Eye (tissue), 1 donor: ENCODE measurements around the gene CREBL2.
"Not testable (repeated sequence)": the region's sequence is repeated elsewhere in the genome, so short reads cannot be mapped to it uniquely, and the experiment has no call there.

Experiments
- DNase-seq: peaks from one replicate; pipeline ENCODE4 v3.0.0-alpha.2; 2015

The CREBL2 gene

GRCh38 chr12:12611512-12612306 lies at the start of gene CREBL2:
TSS of gene CREBL2 (plus strand) at chr12:12611876. CDS start at chr12:12612173, 297 bp downstream.
- peak; percentile 99 for DNase-seq

- DNase-seq, result peak; percentile 80
Measured at GRCh38 chr12:12562016-12562483, 49.6 kb upstream of the CREBL2 start.

- peak; percentile 99 for DNase-seq
Measured at GRCh38 chr12:12562585-12563261, 49.0 kb upstream of the CREBL2 start, which contains the start of gene DUSP16. TSS of gene DUSP16 (minus strand) at chr12:12562863. CDS start at chr12:12521098, 41,765 bp downstream.

- DNase-seq, result peak; percentile 68
Measured at GRCh38 chr12:12563290-12563928, 48.3 kb upstream of the CREBL2 start.

GRCh38 chr12:12564911-12565310 lies 46.8 kb upstream of the CREBL2 start:
- no peak for DNase-seq

DNA sequence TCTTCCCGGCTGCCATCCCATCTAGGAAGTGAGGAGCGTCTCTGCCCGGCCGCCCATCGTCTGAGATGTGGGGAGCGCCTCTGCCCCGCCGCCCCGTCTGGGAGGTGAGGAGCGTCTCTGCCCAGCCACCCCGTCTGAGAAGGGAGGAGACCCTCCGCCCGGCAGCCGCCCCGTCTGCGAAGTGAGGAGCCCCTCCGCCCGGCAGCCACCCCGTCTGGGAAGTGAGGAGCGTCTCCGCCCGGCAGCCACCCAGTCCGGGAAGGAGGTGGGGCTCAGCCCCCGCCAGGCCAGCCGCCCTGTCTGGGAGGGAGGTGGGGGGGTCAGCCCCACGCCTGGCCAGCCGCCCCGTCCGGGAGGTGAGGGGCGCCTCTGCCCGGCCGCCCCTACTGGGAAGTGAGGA lies 45.7 kb upstream of the CREBL2 start:
- not testable (repeated sequence) for DNase-seq

DNA sequence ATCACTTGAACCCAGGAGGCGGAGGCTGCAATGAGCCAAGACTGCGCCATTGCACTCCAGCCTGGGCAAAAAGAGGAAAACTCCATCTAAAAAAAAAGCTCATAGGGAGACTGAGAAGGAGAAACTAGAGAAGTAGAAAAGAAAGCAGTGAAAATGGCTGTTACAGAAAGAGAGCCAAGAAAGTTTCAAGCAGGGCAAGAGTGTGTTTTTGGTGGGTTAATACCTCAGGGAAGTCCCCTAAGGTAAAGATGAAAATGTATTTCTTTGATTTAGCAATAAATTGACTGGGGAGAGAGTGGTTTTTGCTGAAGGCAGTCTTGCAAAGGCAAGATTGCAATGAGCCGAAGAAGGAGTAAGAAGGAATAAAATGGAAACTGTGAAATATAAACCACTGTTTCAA lies 39.0 kb upstream of the CREBL2 start:
- no peak for DNase-seq

DNA sequence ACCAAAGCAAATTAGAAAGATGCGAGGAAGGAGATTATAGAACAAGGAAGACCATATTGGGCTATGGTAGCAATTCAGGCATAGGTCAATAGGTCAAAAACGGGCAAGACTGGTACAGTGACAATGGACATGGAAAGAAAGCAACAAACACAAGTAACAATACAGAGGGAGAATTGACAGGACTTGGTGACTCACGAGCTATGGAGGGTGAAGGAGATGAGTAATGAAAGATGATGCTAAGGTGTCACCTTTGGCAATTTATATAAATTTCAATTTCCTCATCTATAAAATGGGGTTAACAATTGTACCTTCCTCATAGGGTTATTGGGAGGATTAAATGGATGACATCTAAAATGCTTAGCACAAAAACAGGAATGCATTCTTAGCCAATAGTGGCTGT lies 33.9 kb upstream of the CREBL2 start:
- no peak for DNase-seq

DNA sequence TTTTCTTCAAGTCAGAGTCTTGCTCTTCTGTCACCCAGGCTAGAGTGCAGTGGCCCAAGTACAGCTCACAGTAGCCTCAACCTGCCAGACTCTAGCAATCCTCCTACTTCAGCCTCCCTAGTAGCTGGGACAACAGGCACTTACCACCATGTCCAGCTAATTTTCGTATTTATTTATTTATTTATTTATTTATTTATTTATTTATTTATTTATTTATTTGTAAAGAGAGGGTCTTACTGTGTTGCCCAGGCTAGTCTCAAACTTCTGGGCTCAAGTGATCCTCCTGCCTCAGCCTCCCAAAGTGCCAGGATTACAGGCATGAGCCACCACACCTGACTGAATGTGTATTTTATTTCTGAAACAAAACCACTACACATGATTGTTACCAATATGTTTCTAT lies 31.0 kb upstream of the CREBL2 start:
- DNase-seq, result not testable (repeated sequence)

DNA sequence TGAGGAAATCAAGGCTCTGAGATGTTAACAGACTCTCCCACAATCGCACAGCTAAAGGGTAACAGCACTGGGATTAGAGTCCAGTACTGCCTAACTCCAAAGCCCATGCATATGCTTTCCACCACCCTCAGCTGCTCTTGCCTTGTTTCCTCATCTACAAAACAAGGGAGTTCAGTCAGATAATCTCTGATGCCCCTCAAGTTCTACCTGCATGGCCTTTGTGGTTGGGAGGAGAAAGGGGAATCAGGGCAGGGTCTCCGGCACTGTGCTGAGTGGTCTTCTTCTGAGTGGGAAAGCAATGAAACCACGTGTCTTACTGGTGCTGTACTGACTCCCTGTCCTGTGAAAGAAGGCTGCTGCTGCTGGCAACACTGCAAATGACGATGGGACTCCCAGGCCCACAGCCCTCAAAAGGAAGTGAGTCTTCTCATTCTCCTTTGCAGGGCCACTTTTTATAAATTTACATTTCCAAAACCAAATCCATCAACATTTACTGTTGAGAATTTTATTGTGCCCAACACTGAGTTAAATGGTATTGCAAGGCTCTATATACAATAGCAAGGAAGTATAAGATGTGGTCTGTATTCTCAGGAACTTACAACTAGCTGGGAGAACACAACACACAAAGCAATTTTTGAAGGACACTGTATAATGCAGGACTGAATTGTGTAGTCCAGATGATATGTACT lies 29.3 kb upstream of the CREBL2 start:
- no peak for DNase-seq

DNA sequence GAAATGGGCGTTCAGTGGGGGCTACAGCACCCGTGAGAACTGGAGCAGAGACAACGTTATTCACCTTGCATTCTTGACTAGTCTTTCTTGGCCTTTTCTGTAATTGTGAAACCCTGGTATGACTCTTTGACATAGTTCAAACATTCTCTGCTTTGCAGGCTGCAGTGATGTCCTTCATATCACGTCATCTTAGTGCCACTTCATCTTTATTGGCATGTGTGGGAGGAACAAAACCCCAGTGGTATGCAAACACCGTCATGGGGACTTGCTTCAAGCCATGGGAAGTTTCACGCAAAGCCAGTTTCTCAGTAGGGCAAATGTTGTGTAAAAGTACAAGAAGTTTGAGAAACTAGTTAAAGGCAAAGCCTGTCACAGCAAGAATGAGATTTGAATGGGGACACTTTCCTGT lies 28.8 kb upstream of the CREBL2 start:
- no peak for DNase-seq

GRCh38 chr12:12583510-12584178 lies 28.0 kb upstream of the CREBL2 start:
- DNase-seq, result no peak

DNA sequence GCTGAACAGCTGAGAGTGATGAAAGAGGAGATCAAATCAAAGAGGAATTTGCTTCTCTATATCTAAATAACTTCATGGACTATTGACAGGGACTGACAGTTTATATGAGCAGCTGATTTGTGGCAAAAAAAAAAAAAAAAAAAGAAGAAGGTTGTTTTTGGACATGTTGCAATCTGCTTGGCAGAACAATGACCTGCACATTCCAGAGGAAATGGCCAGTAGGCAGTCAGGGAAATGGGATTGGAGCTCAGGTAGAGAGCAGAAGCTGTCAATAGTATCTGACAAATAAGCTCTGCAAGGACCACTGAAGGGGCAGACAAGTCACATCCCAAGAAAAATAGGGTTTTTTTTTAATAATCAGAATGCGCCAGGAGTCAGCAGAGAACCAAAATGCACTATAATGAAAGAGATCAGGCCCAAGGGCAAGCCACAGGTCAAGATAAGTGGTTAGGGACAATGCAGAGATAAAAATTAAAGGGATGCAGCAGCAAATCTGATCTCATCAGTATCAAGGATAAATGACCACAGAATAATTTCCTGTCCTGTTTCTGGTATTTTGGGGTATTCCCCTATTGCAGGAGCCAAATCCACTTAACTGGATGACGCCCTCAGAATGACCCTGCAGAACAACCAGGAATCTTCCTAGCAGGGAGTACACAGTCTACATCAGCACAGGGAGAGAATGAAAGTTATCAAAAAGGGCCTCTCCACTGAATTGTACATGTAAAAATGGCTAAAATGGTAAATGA lies 26.4 kb upstream of the CREBL2 start:
- DNase-seq, result no peak

DNA sequence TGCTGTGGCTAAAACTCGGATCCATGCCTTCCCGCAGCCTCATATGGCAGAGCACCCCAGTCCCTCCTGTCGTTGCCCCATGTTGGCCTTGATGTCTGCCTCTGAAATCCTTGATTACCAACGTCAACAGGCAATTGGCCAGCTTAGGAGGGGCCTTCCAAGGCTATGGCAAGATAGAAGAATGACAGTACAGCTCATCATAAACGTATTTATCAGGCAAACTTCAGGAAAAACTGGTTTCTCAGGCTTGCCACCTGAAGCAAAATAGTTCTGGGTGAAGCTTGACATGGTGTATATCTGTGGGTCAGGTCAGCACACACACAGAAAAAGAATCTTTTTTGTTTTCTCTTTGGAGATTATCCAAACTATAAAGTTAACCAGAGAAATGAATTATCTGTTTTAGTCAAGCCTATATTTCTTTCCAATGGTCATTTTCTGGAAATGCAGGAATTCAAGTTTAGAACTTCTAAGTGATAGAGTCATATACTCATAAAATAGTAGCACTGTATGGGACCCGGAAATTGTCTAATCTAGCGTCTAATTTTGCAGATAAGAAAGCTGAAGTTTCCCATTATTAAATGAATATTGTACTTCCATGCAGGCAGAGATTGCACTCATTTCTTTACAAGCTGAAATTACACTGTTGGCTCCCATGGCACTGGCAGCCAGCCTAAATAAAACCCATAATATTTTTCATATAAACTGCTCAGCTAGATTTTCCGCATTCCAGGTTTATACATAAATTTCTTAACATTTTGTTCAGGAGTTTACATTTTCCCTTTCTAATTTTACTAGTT lies 24.6 kb upstream of the CREBL2 start:
- no peak for DNase-seq

DNA sequence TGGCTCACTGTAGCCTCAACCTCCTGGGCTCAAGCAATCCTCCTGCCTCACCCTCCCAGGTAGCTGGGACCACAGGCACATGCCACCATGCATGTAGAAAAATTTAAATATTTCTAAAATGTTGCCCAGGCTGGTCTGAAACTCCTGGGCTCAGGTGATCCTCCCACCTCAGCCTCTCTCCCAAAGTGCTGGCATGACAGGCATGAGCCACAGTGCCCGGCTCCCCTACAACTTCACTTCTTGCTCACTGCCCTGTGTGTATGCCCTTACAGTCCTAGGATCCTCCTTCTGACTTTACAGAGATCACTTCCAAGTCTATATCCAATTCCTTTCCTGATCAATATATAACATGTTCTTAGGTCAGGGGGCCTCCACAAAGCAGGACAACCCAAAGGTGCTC lies 23.8 kb upstream of the CREBL2 start:
- DNase-seq, result no peak

DNA sequence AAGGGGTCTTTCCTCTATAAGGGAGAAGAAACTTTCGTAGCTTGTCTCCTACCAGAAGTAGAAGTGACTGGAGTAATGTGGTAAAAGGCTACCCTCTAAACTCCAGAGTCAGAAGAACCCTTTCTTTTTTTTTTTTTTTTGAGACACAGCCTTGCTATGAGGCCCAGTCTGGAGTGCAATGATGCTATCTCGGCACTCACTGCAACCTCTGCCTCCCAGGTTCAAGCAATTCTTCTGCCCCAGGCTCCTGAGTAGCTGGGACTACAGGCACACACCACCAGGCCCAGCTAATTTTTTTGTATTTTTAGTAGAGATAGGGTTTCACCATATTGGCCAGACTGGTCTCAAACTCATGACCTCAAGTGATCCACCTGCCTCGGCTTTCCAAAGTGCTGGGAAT lies 23.2 kb upstream of the CREBL2 start:
- DNase-seq, result not testable (repeated sequence)

DNA sequence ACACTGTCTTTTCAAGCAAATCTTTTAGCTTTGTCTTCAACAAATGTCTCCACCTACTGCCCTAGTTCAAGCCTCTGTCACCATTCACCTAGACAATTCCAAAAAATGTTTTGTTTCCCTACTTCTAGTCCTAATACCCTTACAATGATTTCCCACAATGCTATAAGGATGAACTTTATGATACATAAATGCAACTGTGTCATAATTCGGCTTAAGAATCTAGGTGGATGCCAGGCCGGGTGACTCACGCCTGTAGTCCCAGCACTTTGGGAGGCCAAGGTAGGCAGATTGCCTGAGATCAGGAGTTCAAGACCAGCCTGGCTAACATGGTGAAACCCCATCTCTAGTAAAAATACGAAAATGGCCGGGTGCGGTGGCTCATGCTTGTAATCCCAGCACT lies 20.7 kb upstream of the CREBL2 start:
- no peak for DNase-seq

DNA sequence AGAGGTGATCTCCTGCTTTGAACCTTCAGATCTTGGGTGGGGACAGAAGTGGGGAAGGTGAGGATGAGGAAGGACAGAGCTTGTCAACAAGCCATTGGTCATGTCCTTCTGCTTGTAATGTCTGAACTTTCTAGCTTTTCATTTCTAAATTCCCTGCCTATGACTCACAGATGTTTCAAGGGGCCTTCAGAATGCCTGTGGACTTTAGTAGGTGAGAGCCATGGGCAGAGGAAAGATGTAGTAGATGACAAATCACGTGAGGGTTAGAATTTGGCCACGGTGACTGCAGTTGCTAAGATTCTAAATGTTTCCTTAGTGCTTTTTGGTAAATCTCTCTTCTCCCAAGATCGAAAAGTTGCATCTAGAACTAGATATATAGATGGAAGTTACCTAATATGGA lies 18.7 kb upstream of the CREBL2 start:
- DNase-seq, result no peak

DNA sequence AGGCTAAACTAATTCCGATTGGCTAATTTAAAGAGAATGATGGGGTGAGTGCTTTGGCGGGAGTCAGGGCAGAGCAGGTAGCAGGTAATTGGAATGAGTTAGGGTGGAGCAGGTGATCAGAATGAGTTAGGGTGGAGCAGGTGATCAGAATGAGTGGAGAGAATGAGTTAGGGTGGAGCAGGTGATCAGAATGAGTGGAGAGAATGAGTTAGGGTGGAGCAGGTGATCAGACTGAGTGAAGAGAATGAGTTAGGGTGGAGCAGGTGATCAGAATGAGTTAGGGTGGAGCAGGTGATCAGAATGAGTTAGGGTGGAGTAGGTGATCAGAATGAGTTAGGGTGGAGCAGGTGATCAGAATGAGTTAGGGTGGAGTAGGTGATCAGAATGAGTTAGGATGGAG lies 15.7 kb upstream of the CREBL2 start:
- DNase-seq, result not testable (repeated sequence)

GRCh38 chr12:12596598-12596997 lies 15.1 kb upstream of the CREBL2 start:
- DNase-seq, result not testable (repeated sequence)

DNA sequence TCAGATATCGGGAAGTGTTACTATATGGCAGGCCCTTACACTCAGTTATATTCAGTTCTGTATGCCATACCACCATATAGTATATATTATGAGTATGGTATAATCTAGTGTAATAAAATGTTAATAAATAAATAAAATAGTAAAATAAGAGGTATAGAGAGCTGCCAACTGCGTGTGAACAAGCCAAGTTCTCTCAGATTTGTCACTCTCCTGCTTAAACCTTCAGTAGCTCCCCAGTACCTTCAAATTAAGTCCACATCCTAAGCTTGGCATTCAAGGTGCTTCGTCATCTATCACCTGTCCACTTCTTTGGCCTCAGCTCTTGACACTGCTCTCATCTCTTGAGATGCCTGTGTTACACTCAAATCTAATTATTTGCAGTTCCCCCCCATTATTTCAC lies 12.8 kb upstream of the CREBL2 start:
- no peak for DNase-seq
